Coronary artery (tissue), 2 donors: ENCODE data around the gene PDLIM4.

Source experiments
- DNase-seq: peaks from one replicate; pipeline ENCODE4 v3.0.0-alpha.2; 2017; ENCODE audit warnings: low spot score
- H3K27ac ChIP-seq, 2 donors: fragments of 200-600 bp; sonication (generic); one replicate each; pipeline ENCODE4 v1.5.1; 2016 to 2019
- H3K4me3 ChIP-seq: fragments of 200-600 bp; sonication (generic); 2 replicates; pipeline ENCODE4 v1.5.1; 2016; ENCODE audit warnings: mild to moderate bottlenecking, moderate library complexity
- TF ChIP-seq, protein P1 (sequence below): fragments of 200-600 bp; sonication (generic); IDR thresholded peaks from one replicate; pipeline ENCODE4 v1.5.1; 2019; ENCODE audit warnings: antibody characterized with exemption

The PDLIM4 gene

DNA sequence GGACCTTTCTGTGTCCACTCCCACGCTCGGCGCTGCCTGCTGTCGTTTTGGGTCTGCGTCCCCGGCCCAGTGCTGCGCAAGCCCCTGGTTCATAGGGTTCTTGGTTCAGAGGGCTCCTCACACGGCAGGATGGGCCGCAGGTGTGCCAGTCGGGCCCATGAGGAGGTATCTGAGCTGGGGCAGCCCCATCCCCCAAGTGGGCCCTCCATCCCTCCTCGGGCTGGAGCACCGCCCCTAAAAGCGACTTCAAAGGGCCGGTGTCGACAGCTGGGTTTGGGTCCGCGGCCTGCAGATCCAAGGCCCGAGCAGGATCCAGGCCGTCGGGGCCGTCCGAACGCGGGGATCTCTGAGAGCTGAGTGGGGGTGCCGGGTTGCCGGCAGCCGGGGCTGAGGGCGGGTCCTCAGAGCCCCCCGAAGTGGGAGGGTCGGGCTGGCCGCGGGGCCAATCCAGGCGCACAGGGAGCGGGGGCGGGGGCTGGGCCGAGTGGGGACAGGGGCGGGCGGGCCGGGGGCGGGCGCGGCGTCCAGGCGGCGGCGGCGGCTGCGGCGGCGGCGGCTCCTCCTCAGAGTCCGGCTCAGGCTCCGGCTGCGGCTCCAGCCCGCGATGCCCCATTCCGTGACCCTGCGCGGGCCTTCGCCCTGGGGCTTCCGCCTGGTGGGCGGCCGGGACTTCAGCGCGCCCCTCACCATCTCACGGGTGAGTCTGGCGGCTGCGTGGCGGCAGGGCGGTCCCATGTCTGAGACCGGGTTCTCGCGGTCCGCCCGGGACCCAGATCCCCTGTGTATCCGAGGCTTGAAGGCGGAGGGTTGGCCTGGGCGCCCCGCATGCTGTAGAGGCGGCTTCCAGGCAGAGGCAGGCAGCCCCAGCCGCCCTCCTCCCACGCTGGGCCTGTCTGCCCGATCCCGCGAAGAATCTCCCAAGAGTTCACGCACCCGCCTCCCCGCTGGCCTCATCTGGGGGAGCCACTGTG lies at the start of gene PDLIM4:
Gene PDLIM4 (plus strand): TSS at position 566 of the 971 bp plus-strand sequence. CDS start 39 bp downstream, at position 605.
- Histone ChIP-seq H3K4me3 (peak within 1 kb of the TSS; percentile 81), H3K27ac (peak within 1 kb of the TSS; percentile 83 to 94)
- DNase-seq, result peak; percentile 74
- TF ChIP-seq, protein P1, sequence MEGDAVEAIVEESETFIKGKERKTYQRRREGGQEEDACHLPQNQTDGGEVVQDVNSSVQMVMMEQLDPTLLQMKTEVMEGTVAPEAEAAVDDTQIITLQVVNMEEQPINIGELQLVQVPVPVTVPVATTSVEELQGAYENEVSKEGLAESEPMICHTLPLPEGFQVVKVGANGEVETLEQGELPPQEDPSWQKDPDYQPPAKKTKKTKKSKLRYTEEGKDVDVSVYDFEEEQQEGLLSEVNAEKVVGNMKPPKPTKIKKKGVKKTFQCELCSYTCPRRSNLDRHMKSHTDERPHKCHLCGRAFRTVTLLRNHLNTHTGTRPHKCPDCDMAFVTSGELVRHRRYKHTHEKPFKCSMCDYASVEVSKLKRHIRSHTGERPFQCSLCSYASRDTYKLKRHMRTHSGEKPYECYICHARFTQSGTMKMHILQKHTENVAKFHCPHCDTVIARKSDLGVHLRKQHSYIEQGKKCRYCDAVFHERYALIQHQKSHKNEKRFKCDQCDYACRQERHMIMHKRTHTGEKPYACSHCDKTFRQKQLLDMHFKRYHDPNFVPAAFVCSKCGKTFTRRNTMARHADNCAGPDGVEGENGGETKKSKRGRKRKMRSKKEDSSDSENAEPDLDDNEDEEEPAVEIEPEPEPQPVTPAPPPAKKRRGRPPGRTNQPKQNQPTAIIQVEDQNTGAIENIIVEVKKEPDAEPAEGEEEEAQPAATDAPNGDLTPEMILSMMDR, result no peak

DNA sequence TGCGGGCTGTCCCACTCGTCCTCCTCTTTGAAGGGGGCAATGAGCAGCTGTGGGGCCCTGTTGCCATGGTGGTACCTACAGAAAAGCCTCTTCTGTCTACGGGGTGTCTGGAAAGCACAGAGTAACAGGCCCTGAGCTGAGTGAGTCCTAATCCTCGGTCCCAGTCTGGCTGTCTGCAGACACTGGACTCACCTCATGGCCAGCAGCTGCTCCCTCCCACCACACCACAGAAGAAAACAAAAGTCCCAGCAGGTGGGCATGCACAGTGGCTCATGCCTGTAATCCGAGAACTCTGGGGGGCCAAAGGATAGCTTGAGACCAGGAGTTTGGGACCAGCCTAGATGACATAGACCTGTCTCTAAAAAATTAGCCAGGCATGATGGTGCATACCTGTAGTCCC lies 49.7 kb upstream of the PDLIM4 start:
- no peak overlapping the region for H3K27ac ChIP-seq
- H3K4me3 ChIP-seq, result no peak overlapping the region
- TF ChIP-seq, protein P1, result no peak
- DNase-seq, result no peak

- Histone ChIP-seq H3K4me3 (no peak overlapping the region), H3K27ac (no peak overlapping the region)
- DNase-seq, result no peak
- TF ChIP-seq, protein P1, result no peak
Observed at GRCh38 chr5:132209131-132209530, 48.4 kb upstream of the PDLIM4 start.

- TF ChIP-seq, protein P1, result no peak
- Histone ChIP-seq H3K4me3 (no peak overlapping the region), H3K27ac (no peak overlapping the region)
- DNase-seq, result peak; percentile 38
Observed at GRCh38 chr5:132209901-132210545, 47.5 kb upstream of the PDLIM4 start.

DNA sequence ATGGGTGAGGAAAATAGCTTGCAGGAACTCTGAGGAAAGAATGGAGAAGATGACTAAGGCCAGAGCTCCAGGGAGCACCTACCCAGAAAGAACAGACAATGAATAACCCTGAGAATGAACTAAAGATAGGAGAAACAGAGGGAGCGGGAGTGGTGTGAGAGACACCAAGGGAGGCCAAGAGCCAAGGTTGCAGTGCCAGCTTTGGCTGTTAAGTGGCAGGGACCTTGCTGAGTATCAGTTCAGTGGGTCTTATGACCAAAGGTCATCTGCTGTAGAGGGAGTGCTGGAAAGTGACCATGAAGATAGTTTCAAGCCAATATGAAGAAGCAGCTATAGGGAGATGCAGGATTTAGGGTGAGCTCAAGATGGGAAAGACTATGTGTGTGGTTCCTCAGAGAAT lies 46.6 kb upstream of the PDLIM4 start:
- Histone ChIP-seq H3K4me3 (no peak overlapping the region), H3K27ac (peak overlapping the region in 1 of 2 donors; percentile 28)
- TF ChIP-seq, protein P1, result no peak
- peak; percentile 36 for DNase-seq

DNA sequence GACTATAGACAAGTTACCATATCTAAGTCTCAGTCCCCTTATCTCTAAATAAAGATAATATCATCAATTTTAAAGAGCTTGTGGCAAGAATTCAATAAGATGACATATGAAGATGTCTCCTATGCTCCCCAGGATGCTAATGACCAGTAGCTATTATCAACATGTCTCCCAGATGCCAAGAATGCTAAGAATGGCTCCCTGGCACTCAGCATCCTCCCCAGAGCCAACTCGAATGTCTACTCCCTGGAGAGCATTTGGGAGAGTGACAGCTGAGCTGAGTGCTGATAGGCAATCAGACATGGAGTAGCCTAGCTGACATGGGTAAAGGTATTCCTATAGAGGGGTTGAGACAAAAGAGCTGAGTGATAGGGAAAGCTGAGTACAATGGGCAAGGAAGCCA lies 45.7 kb upstream of the PDLIM4 start:
- Histone ChIP-seq H3K4me3 (no peak overlapping the region), H3K27ac (no peak overlapping the region)
- TF ChIP-seq, protein P1, result no peak
- peak; percentile 53 for DNase-seq
